ENCODE data around the gene MYT1. TPM values are rescaled to one million over a fixed set of nuclear protein-coding genes. Genes with fewer than 3 reads are reported as not detected.

The MYT1 gene
- total RNA-seq, 1 experiment from 2014 or later, result 4.1 TPM

DNA sequence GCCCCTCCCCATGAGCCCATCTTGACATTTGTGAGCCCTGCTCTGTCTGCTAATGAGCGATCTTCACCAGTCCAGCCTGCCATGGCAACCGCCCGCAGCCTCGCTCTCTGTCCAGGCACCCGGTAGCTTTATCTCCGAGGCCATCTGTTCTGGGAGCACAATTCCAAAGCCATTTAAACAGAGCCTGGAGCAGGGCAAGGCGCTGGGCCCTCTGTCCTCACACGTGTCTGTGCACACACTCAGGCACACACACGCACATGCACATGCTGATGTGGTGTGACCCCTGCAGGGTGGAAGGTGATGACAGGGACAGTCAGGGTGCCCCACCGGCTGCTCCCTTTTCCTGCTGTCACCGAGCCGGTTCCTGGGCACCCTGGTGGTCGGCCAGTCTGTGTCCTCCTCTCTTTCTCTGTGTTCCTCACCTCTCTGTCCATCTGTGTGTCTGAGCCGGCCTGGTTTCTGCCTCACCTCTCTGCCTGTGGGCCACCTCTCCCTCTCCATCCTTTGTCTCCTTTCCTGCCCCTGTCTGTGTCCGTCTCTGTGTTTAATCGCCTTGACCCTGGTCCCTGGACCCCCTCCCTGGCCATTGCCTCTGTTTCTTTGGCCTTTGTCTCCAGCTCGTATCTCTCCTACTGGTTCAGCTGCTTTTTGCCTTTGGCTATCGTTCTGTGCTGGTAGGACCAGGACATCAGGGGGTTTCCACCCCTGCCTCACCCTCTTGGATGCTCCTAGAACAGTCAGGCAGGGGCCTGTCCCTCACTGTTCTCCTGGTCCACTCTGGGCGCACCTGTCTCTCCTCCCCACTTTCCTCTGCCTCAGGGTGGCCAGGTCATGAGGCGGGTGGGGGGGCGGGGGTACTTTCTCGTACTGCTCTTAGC lies 8.8 kb upstream of the MYT1 start:
- Histone ChIP-seq H3K9me2 (replicated peaks; ENCODE audit: insufficient read depth, low read length) (no peaks in the 10 kb centered on the region), H4K20me1 (ENCODE audit: insufficient read depth, low read depth, low read length) (no peaks in the 10 kb centered on the region), H3K4me2 (ENCODE audit: low read depth, low read length, poor library complexity, severe bottlenecking) (no peak overlapping the region), H3K4me3 (ENCODE audit: low read length) (no peak overlapping the region), H3K36me3 (ENCODE audit: insufficient read depth, low read length) (no peaks in the 10 kb centered on the region), H3K4me1 (ENCODE audit: low read length) (no peaks in the 10 kb centered on the region), H2AFZ (ENCODE audit: low read length) (no peak overlapping the region), H3K27me3 (ENCODE audit: low read length) (no peaks in the 10 kb centered on the region), H3K9me3 (ENCODE audit: low read length) (no peaks in the 10 kb centered on the region), H3K9ac (ENCODE audit: low read length) (no peak overlapping the region), H3K79me2 (ENCODE audit: low read length) (no peaks in the 10 kb centered on the region), H3K27ac (ENCODE audit: low read length) (no peak overlapping the region)
- DNase-seq, result no peak

DNA sequence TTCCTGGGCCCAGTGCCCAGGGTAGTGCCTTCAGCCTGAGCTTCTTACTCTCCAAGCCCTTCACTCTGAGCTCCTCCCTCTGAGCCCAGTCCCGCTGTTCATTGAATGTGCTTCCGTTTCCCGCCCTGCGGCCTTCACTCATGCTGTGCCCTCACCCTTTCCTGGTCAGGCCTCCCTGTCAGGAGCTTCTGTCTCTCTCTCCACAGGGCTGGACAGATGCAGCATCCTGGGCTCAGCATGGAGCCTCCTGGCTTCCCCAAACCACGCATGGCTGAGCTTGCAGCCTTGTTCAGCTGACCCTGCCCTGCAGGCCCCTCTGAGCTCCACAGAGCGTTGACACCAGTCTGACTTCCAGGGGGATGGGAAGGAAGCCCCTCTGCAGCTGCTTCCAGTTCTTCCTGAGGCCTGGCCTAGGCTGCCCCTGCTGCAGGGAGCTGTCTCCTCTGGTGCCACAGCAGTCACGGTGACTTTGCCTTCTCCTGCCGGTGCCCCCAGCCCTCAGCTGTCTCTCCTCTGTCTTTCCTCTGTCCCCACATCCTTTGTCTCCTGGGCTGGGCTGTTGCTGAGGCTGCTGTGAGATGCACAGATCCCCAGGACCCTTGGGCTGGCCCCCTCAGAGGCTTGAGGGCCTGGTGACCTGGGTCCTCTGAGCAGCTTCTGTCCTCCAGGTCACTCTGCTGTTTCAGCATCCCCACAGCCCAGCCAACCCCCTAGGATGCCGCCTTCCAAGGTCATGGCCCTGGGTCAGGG lies 7.9 kb upstream of the MYT1 start:
- Histone ChIP-seq H3K9ac (ENCODE audit: low read length) (no peak overlapping the region), H3K4me1 (ENCODE audit: low read length) (no peaks in the 10 kb centered on the region), H3K36me3 (ENCODE audit: insufficient read depth, low read length) (no peaks in the 10 kb centered on the region), H3K79me2 (ENCODE audit: low read length) (no peaks in the 10 kb centered on the region), H3K27me3 (ENCODE audit: low read length) (no peaks in the 10 kb centered on the region), H3K9me2 (replicated peaks; ENCODE audit: insufficient read depth, low read length) (no peaks in the 10 kb centered on the region), H2AFZ (ENCODE audit: low read length) (no peak overlapping the region), H3K9me3 (ENCODE audit: low read length) (no peaks in the 10 kb centered on the region), H3K4me3 (ENCODE audit: low read length) (no peak overlapping the region), H3K4me2 (ENCODE audit: low read depth, low read length, poor library complexity, severe bottlenecking) (no peak overlapping the region), H4K20me1 (ENCODE audit: insufficient read depth, low read depth, low read length) (no peaks in the 10 kb centered on the region), H3K27ac (ENCODE audit: low read length) (no peak overlapping the region)
- DNase-seq, result no peak

DNA sequence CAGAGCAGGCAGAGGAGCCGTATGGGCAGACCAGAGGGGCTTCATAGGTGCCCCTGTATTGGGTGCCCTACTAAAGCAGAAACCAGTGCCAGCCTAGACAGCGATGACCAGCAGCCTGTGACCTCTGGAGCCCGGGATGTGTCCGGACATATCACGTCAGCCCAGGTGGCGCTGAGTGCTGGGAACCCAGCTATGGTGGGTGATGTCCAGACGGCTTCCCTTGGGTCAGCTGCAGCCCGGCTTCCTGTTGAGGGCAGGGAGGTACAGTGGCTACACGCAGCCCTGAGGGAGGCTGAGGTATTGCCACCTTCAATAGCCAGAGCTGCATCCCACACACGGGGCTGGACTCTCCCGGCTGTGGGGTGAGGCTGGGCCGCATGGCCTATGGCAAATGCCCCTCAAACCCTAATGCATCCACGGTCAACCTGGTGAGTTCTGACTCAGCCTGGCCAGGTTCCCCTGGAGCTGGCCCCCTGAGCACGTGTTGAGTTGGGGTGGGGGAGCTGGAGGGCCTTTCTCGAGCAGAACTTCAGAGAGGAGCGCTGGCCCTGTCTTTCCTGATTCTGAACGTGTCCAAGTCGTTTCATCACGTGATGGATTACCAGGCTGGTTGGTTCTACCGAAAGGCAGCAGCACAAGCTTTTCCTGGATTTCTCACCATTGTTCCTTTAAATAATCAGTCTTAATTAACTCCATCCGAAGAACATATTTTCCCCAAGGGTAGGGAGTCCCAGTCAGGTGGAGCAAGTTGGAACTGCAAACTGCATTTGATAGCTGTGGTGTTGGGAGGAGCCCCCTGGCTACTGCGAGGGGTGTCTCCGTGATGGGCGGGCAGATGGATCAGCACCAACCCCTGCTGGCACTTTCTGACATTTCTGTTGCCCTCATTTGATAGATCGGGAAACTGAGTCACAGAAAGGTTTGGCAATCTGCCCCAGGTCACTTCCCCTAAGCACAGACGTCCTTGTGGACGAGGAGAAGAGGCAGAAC lies 7.1 kb upstream of the MYT1 start:
- Histone ChIP-seq H3K9ac (ENCODE audit: low read length) (no peak overlapping the region), H3K4me1 (ENCODE audit: low read length) (no peaks in the 10 kb centered on the region), H3K9me3 (ENCODE audit: low read length) (no peaks in the 10 kb centered on the region), H3K4me2 (ENCODE audit: low read depth, low read length, poor library complexity, severe bottlenecking) (no peak overlapping the region), H3K27ac (ENCODE audit: low read length) (no peak overlapping the region), H2AFZ (ENCODE audit: low read length) (no peak overlapping the region), H3K27me3 (ENCODE audit: low read length) (no peaks in the 10 kb centered on the region), H3K4me3 (ENCODE audit: low read length) (no peak overlapping the region), H3K9me2 (replicated peaks; ENCODE audit: insufficient read depth, low read length) (no peaks in the 10 kb centered on the region), H4K20me1 (ENCODE audit: insufficient read depth, low read depth, low read length) (no peaks in the 10 kb centered on the region), H3K79me2 (ENCODE audit: low read length) (no peaks in the 10 kb centered on the region), H3K36me3 (ENCODE audit: insufficient read depth, low read length) (no peaks in the 10 kb centered on the region)
- DNase-seq, result no peak

DNA sequence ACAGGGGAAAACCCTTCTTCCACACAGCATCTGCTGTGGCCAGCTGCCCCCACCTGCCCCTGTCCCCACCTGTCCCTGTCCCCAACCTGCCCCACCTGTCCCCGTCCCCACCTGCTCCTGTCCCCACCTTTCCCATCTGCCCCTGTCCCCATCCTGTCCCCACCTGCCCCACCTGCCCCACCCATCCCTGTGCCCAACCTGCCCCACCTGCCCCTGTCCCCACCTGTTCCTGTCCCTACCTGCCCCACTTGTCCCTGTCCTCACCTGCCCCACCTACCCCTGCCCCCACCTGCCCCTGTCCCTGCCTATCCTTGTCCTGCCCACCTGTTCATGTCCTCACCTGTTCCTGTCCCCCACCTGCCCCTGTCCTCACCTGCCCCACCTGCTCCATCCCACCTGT lies 6.4 kb upstream of the MYT1 start:
- Histone ChIP-seq H3K4me2 (ENCODE audit: low read depth, low read length, poor library complexity, severe bottlenecking) (no peak overlapping the region), H2AFZ (ENCODE audit: low read length) (no peak overlapping the region), H3K9me2 (replicated peaks; ENCODE audit: insufficient read depth, low read length) (no peaks in the 10 kb centered on the region), H3K79me2 (ENCODE audit: low read length) (no peaks in the 10 kb centered on the region), H4K20me1 (ENCODE audit: insufficient read depth, low read depth, low read length) (no peaks in the 10 kb centered on the region), H3K27ac (ENCODE audit: low read length) (no peak overlapping the region), H3K9ac (ENCODE audit: low read length) (no peak overlapping the region), H3K9me3 (ENCODE audit: low read length) (no peaks in the 10 kb centered on the region), H3K27me3 (ENCODE audit: low read length) (no peaks in the 10 kb centered on the region), H3K4me1 (ENCODE audit: low read length) (no peaks in the 10 kb centered on the region), H3K36me3 (ENCODE audit: insufficient read depth, low read length) (no peaks in the 10 kb centered on the region), H3K4me3 (ENCODE audit: low read length) (no peak overlapping the region)
- DNase-seq, result no peak

DNA sequence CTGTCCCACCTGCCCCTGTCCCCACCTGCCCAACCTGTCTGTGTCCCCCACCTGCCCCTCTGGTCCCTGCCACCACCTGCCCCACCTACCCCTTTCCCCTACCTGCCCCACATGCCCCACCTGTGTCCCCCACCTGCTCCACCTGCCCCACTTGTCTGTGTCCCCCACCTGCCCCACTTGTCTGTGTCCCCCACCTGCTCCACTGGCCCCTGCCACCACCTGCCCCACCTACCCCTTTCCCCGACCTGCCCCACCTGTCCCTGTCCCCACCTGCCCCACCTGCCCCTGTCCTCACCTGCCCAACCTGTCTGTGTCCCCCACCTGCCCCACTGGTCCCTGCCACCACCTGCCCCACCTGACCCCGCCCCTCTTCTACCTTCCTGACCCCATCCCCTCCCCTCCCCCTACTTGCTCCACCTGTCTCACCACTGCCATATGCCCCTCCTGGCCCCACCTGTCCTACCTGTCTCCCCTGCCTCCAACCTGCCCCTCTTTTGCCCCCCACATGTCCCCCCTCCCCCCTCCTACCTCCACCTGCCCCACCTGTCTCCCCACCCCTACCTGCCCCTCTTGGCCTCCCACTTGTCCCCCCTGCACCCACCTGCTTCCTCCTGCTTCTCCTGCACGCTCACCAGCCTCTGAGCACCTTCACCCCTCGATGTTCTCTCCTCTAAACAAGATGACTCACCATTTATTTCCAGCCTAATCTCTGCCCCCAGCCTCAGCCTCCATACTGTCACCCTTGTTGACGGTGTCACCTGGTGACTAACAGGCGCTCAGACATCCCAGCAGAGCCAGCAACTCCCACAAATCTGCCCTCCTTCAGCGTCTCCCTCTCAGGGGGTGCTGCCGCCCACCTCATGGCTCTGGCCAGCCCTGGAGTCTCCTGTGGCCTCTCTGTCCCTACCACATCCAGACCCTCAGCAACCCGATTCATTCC lies 5.6 kb upstream of the MYT1 start:
- Histone ChIP-seq H3K27me3 (ENCODE audit: low read length) (no peaks in the 10 kb centered on the region), H3K36me3 (ENCODE audit: insufficient read depth, low read length) (no peaks in the 10 kb centered on the region), H3K9me3 (ENCODE audit: low read length) (no peaks in the 10 kb centered on the region), H3K9me2 (replicated peaks; ENCODE audit: insufficient read depth, low read length) (no peaks in the 10 kb centered on the region), H3K4me2 (ENCODE audit: low read depth, low read length, poor library complexity, severe bottlenecking) (no peak overlapping the region), H3K4me1 (ENCODE audit: low read length) (no peaks in the 10 kb centered on the region), H3K9ac (ENCODE audit: low read length) (no peak overlapping the region), H3K27ac (ENCODE audit: low read length) (no peak overlapping the region), H3K4me3 (ENCODE audit: low read length) (no peak overlapping the region), H3K79me2 (ENCODE audit: low read length) (no peaks in the 10 kb centered on the region), H4K20me1 (ENCODE audit: insufficient read depth, low read depth, low read length) (no peaks in the 10 kb centered on the region), H2AFZ (ENCODE audit: low read length) (no peak overlapping the region)
- DNase-seq, result no peak

DNA sequence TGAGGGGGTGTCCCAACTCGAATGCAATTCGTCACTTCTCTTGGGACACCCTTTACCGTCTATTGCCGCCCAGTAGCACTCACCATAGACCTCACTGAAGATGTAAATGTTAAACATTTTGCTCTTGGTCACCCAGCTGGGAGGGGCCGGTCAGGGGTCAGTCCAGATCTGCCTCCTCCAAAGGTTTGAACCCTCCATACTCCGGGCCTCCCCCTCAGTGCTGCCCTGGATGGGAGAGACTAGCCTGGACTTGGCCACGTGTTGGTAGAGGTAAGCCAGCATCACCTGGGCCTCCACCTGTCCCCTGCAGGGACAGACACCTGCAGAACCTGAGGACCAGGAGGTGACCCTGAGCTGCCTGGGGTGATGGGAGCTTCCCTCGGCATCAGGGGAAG lies 5.0 kb upstream of the MYT1 start:
- no peaks in the 10 kb centered on the region for H3K9me2 ChIP-seq (replicated peaks; ENCODE audit: insufficient read depth, low read length)
- H3K79me2 ChIP-seq (ENCODE audit: low read length), result no peaks in the 10 kb centered on the region
- no peak overlapping the region for H2AFZ ChIP-seq (ENCODE audit: low read length)
- no peaks in the 10 kb centered on the region for H3K9me3 ChIP-seq (ENCODE audit: low read length)
- H3K9ac ChIP-seq (ENCODE audit: low read length), result no peak overlapping the region
- DNase-seq, result no peak
- no peak overlapping the region for H3K27ac ChIP-seq (ENCODE audit: low read length)
- no peaks in the 10 kb centered on the region for H3K4me1 ChIP-seq (ENCODE audit: low read length)
- H3K4me3 ChIP-seq (ENCODE audit: low read length), result no peak overlapping the region
- no peaks in the 10 kb centered on the region for H3K27me3 ChIP-seq (ENCODE audit: low read length)
- no peak overlapping the region for H3K4me2 ChIP-seq (ENCODE audit: low read depth, low read length, poor library complexity, severe bottlenecking)
- H3K36me3 ChIP-seq (ENCODE audit: insufficient read depth, low read length), result no peaks in the 10 kb centered on the region
- H4K20me1 ChIP-seq (ENCODE audit: insufficient read depth, low read depth, low read length), result no peaks in the 10 kb centered on the region

DNA sequence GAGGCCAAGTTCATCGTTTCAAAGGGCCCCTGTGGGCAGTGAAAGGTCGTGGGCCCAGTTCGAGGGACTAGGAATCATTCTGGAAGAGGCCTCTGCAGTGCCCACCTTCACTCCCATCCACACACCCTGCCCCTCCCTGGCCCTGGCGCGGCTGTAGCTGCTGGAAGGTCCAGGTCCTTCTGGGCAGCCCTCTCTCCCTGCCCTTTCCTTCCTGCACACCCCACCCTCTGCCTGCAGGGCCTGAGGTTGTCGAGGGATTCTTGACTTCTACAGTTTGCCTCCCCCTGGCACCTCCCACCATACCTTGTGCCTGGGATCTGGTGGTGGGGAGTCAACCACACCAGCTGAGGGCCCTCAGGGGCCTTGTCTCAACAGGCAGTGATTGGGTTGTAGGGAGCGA lies 4.5 kb upstream of the MYT1 start:
- Histone ChIP-seq H3K9ac (ENCODE audit: low read length) (no peak overlapping the region), H3K4me2 (ENCODE audit: low read depth, low read length, poor library complexity, severe bottlenecking) (no peak overlapping the region), H3K4me1 (ENCODE audit: low read length) (no peaks in the 10 kb centered on the region), H4K20me1 (ENCODE audit: insufficient read depth, low read depth, low read length) (no peaks in the 10 kb centered on the region), H3K4me3 (ENCODE audit: low read length) (no peak overlapping the region), H3K27ac (ENCODE audit: low read length) (no peak overlapping the region), H3K27me3 (ENCODE audit: low read length) (no peaks in the 10 kb centered on the region), H3K9me2 (replicated peaks; ENCODE audit: insufficient read depth, low read length) (no peaks in the 10 kb centered on the region), H3K36me3 (ENCODE audit: insufficient read depth, low read length) (no peaks in the 10 kb centered on the region), H3K79me2 (ENCODE audit: low read length) (no peaks in the 10 kb centered on the region), H3K9me3 (ENCODE audit: low read length) (no peaks in the 10 kb centered on the region), H2AFZ (ENCODE audit: low read length) (no peak overlapping the region)
- DNase-seq, result no peak
